Trophoblast cell (in vitro differentiated cells and primary cell): ENCODE measurements around the gene ACVR2B.

ENCODE experiments used
- DNase-seq, 2 donors: peaks; one replicate each; pipeline ENCODE4 v3.0.0-alpha.2; 2016
- H2AFZ ChIP-seq: 2 replicates; pipeline ENCODE4 v1.6.1; 2013; ENCODE audit warnings: low read length, moderate library complexity, mild to moderate bottlenecking; ENCODE audit not compliant: insufficient read depth, poor library complexity
- H2AK5ac ChIP-seq: 2 replicates; pipeline ENCODE4 v1.6.1; 2013; ENCODE audit warnings: mild to moderate bottlenecking, low read length
- H2BK120ac ChIP-seq: 2 replicates; pipeline ENCODE4 v1.6.1; 2013; ENCODE audit warnings: low read length, mild to moderate bottlenecking, moderate library complexity; ENCODE audit not compliant: insufficient read depth, poor library complexity
- H2BK12ac ChIP-seq: 2 replicates; pipeline ENCODE4 v1.6.1; 2013; ENCODE audit warnings: mild to moderate bottlenecking, low read length, moderate library complexity
- H2BK5ac ChIP-seq: 2 replicates; pipeline ENCODE4 v1.6.1; 2013; ENCODE audit warnings: low read length, low read depth, moderate library complexity, mild to moderate bottlenecking; ENCODE audit not compliant: poor library complexity
- H3K14ac ChIP-seq: 2 replicates; pipeline ENCODE4 v1.6.1; 2013; ENCODE audit warnings: mild to moderate bottlenecking, low read length
- H3K18ac ChIP-seq: 2 replicates; pipeline ENCODE4 v1.6.1; 2013; ENCODE audit warnings: mild to moderate bottlenecking, low read length
- H3K23ac ChIP-seq: 2 replicates; pipeline ENCODE4 v1.6.1; 2013; ENCODE audit warnings: low read length
- H3K27ac ChIP-seq: 2 replicates; pipeline ENCODE4 v1.5.1; 2013; ENCODE audit warnings: low read depth, mild to moderate bottlenecking, inconsistent platforms, low read length, moderate library complexity
- H3K27me3 ChIP-seq: 2 replicates; pipeline ENCODE4 v1.6.1; 2013; ENCODE audit warnings: inconsistent platforms, mild to moderate bottlenecking, low read length, moderate library complexity; ENCODE audit not compliant: insufficient read depth
- H3K36me3 ChIP-seq, 2 experiments: 1 replicate in 1 of 2; 2 replicates in 1 of 2; pipeline ENCODE4 v1.6.1; 2013; ENCODE audit warnings: low read length in 2 of 2, mild to moderate bottlenecking in 2 of 2, moderate library complexity in 1 of 2; ENCODE audit not compliant: insufficient read depth in 2 of 2, control insufficient read depth in 1 of 2
- H3K4ac ChIP-seq: 2 replicates; pipeline ENCODE4 v1.6.1; 2013; ENCODE audit warnings: low read depth, mild to moderate bottlenecking, low read length, moderate library complexity
- H3K4me1 ChIP-seq, 2 experiments: 1 replicate in 1 of 2; 2 replicates in 1 of 2; pipeline ENCODE4 v1.6.1; 2013; ENCODE audit warnings: low read length in 2 of 2, mild to moderate bottlenecking in 2 of 2, moderate library complexity in 1 of 2; ENCODE audit not compliant: insufficient read depth in 2 of 2, control insufficient read depth in 1 of 2
- H3K4me2 ChIP-seq: 2 replicates; pipeline ENCODE4 v1.6.1; 2013; ENCODE audit warnings: inconsistent platforms, mild to moderate bottlenecking, low read length, moderate library complexity
- H3K4me3 ChIP-seq: 2 replicates; pipeline ENCODE4 v1.5.1; 2013; ENCODE audit warnings: mild to moderate bottlenecking, low read depth, low read length, inconsistent platforms
- H3K79me1 ChIP-seq: one replicate; pipeline ENCODE4 v1.6.1; 2013; ENCODE audit warnings: low read length
- H3K79me2 ChIP-seq: 2 replicates; pipeline ENCODE4 v1.6.1; 2013; ENCODE audit warnings: low read length, mild to moderate bottlenecking; ENCODE audit not compliant: control insufficient read depth, insufficient read depth, poor library complexity
- H3K9ac ChIP-seq: 2 replicates; pipeline ENCODE4 v1.6.1; 2013; ENCODE audit warnings: mild to moderate bottlenecking, low read length
- H3K9me3 ChIP-seq: 2 replicates; pipeline ENCODE4 v1.6.1; 2013; ENCODE audit warnings: low read depth, mild to moderate bottlenecking, control low read depth, inconsistent platforms, low read length; ENCODE audit not compliant: insufficient read depth
- H4K12ac ChIP-seq: 2 replicates; pipeline ENCODE4 v1.6.1; 2013; ENCODE audit warnings: low read depth, mild to moderate bottlenecking, low read length, moderate library complexity
- H4K8ac ChIP-seq: 2 replicates; pipeline ENCODE4 v1.6.1; 2013; ENCODE audit warnings: low read depth, mild to moderate bottlenecking, low read length, moderate library complexity
- H4K91ac ChIP-seq: one replicate; pipeline ENCODE4 v1.6.1; 2013; ENCODE audit warnings: low read depth, mild to moderate bottlenecking, low read length, moderate library complexity
- WGBS: extraction: QIAGEN DNeasy Blood & Tissue Kit; methylation state at CpG from one replicate; pipeline ENCODE4 v1.1.7; 2013; ENCODE audit warnings: missing lambda C conversion rate; ENCODE audit not compliant: insufficient read length, insufficient coverage; ENCODE audit errors: extremely low coverage; 5-methylcytosine and 5-hydroxymethylcytosine counted together

Gene ACVR2B

GRCh38 chr3:38524141-38524739, 70.5 kb downstream of the ACVR2B start:
- Histone ChIP-seq H3K23ac (no peak overlapping the region), H4K12ac (no peak overlapping the region), H3K27ac (peak overlapping the region; percentile 4), H2BK12ac (no peak overlapping the region), H3K4ac (no peak overlapping the region), H3K9me3 (peaks cover 4% of the 10 kb centered on the region), H3K9ac (no peak overlapping the region), H3K4me2 (no peak overlapping the region), H3K79me1 (peaks cover 8% of the 10 kb centered on the region), H4K91ac (no peak overlapping the region), H2AK5ac (no peak overlapping the region), H2BK5ac (no peak overlapping the region), H3K4me3 (no peak overlapping the region), H3K4me1 (peaks cover 6 to 9% of the 10 kb centered on the region in 2 experiments), H3K36me3 (peaks cover 4 to 7% of the 10 kb centered on the region in 2 experiments), H2BK120ac (no peak overlapping the region), H4K8ac (no peak overlapping the region), H3K14ac (no peak overlapping the region), H3K18ac (no peak overlapping the region), H3K79me2 (no peaks in the 10 kb centered on the region), H3K27me3 (no peaks in the 10 kb centered on the region), H2AFZ (no peak overlapping the region)
- WGBS: no CpG with 5 or more reads among the region's 5 CpGs
- DNase-seq: peak; percentile 32 to 74

GRCh38 chr3:38526792-38527191, 73.1 kb downstream of the ACVR2B start:
- Histone ChIP-seq H4K12ac (no peak overlapping the region), H3K4me3 (no peak overlapping the region)

GRCh38 chr3:38528457-38528856, 74.8 kb downstream of the ACVR2B start:
- peaks cover 6 to 9% of the 10 kb centered on the region in 2 experiments for H3K4me1 ChIP-seq
- WGBS: no CpG with 5 or more reads among the region's 1 CpG
- peaks cover 8% of the 10 kb centered on the region for H3K79me1 ChIP-seq
- no peak overlapping the region for H3K27ac ChIP-seq
- no peak overlapping the region for H3K18ac ChIP-seq
- no peaks in the 10 kb centered on the region for H3K79me2 ChIP-seq
- H2BK120ac ChIP-seq: no peak overlapping the region
- H2AFZ ChIP-seq: no peak overlapping the region
- peaks cover 4% of the 10 kb centered on the region for H3K9me3 ChIP-seq
- H4K91ac ChIP-seq: no peak overlapping the region
- no peak overlapping the region for H3K23ac ChIP-seq
- H3K4ac ChIP-seq: no peak overlapping the region
- no peak overlapping the region for H2BK12ac ChIP-seq
- H3K4me3 ChIP-seq: no peak overlapping the region
- peaks cover 2 to 7% of the 10 kb centered on the region in 2 experiments for H3K36me3 ChIP-seq
- no peaks in the 10 kb centered on the region for H3K27me3 ChIP-seq
- H4K12ac ChIP-seq: no peak overlapping the region
- peak overlapping the region; percentile 44 for H3K9ac ChIP-seq
- DNase-seq: no peak
- H2BK5ac ChIP-seq: no peak overlapping the region
- H3K4me2 ChIP-seq: no peak overlapping the region
- no peak overlapping the region for H4K8ac ChIP-seq
- no peak overlapping the region for H3K14ac ChIP-seq
- no peak overlapping the region for H2AK5ac ChIP-seq

More at GRCh38 chr3:38526792-38527191, 73.1 kb downstream of the ACVR2B start:
- Histone ChIP-seq H3K18ac (peak overlapping the region; percentile 5), H3K79me1 (peaks cover 8% of the 10 kb centered on the region), H3K4me1 (peaks cover 6 to 9% of the 10 kb centered on the region in 2 experiments), H3K4me2 (no peak overlapping the region), H2BK120ac (no peak overlapping the region), H3K9ac (no peak overlapping the region), H3K27ac (no peak overlapping the region), H3K23ac (no peak overlapping the region), H2AK5ac (no peak overlapping the region), H3K9me3 (peaks cover 4% of the 10 kb centered on the region), H3K79me2 (no peaks in the 10 kb centered on the region), H3K4ac (no peak overlapping the region), H4K91ac (no peak overlapping the region), H4K8ac (no peak overlapping the region), H2BK12ac (peak overlapping the region; percentile 46), H2BK5ac (no peak overlapping the region), H3K14ac (peak overlapping the region; percentile 9), H3K27me3 (no peaks in the 10 kb centered on the region), H2AFZ (no peak overlapping the region), H3K36me3 (peaks cover 4 to 7% of the 10 kb centered on the region in 2 experiments)
- no peak for DNase-seq
- no CpG with 5 or more reads among the region's 14 CpGs for WGBS

- H2BK12ac ChIP-seq: no peak overlapping the region
- no CpG with 5 or more reads among the region's 3 CpGs for WGBS
- H3K4me1 ChIP-seq: no peaks in the 10 kb centered on the region
- no peak overlapping the region for H2BK120ac ChIP-seq
- no peak overlapping the region for H3K4me2 ChIP-seq
- no peak overlapping the region for H2AFZ ChIP-seq
- H3K18ac ChIP-seq: no peak overlapping the region
- H4K12ac ChIP-seq: no peak overlapping the region
- H3K9me3 ChIP-seq: peaks cover 4% of the 10 kb centered on the region
- H3K14ac ChIP-seq: no peak overlapping the region
- H3K9ac ChIP-seq: no peak overlapping the region
- H3K23ac ChIP-seq: no peak overlapping the region
- no peak overlapping the region for H4K8ac ChIP-seq
- DNase-seq: no peak
- no peak overlapping the region for H4K91ac ChIP-seq
- H3K79me1 ChIP-seq: no peaks in the 10 kb centered on the region
- no peak overlapping the region for H2BK5ac ChIP-seq
- H3K36me3 ChIP-seq: peaks cover 0 to 5% of the 10 kb centered on the region in 2 experiments
- no peak overlapping the region for H3K4ac ChIP-seq
- no peak overlapping the region for H3K4me3 ChIP-seq
- no peaks in the 10 kb centered on the region for H3K79me2 ChIP-seq
- no peak overlapping the region for H2AK5ac ChIP-seq
- no peak overlapping the region for H3K27ac ChIP-seq
- no peaks in the 10 kb centered on the region for H3K27me3 ChIP-seq
Measured at GRCh38 chr3:38532529-38532928, 78.8 kb downstream of the ACVR2B start.
